HG03097 (cell line): ENCODE results near the gene PPP1R12C.
"Not testable (repeated sequence)": the region's sequence is repeated elsewhere in the genome, so short reads cannot be mapped to it uniquely, and the experiment has no call there.

Experiments used
- ATAC-seq: cut with Tn5 transposase; IDR thresholded peaks from one replicate; pipeline ENCODE4 v1.9.1; 2021; ENCODE audit not compliant: unreplicated experiment, low FRiP score

PPP1R12C gene

DNA sequence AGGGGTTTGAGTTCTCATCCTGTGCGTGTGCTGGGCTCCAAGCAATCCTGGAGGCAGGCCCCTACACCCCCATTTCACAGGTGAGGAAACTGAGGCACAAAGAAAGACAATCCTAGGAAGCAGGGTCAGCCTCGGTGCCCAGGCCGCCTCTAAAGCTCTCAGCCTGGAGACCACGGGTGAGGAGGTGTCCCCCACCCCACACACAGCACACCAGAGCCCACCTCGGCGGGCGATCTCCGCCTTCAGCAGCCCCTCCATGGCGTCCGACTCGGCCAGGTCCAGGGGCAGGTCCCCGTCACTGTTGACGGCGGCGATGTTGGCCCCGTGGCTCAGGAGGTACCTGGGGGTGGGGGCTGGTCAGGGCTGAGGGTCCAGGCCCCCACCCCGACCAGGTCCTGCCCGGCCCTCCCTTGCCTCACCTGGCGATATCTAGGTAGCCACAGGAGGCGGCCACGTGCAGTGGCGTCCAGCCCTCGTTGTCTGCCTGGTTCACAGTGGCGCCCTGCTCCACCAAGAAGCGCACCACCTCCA, 5.1 kb downstream of the PPP1R12C start:
- ATAC-seq = no peak

DNA sequence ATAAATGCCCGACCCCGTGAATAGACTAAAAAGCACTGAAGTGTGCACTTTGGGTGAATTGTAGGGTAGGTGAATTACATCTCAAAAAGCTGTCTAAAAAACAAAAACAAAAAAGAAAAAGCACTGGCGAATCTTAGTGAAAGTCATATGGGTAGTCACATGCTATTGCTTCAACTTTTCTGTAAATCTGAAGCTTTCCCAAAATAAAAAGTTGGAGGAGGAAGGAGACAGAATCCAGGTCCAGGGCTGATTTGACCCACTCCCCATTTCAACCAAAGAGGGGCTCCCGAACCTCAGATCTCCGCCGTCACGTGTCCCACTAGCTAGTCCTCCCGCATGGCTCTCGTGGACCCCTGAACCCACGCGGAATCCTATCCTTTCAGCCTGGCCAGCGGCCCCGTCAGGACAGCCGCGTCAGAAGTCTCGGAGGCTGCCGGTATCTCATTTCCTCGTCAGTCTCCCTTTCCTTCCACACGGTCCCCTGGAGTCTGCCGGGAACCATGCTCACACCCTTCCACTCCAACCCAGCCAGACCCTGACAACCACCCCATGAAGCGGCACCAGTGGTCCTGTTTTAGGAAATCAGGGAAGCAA, 6.1 kb downstream of the PPP1R12C start:
- ATAC-seq = no peak

DNA sequence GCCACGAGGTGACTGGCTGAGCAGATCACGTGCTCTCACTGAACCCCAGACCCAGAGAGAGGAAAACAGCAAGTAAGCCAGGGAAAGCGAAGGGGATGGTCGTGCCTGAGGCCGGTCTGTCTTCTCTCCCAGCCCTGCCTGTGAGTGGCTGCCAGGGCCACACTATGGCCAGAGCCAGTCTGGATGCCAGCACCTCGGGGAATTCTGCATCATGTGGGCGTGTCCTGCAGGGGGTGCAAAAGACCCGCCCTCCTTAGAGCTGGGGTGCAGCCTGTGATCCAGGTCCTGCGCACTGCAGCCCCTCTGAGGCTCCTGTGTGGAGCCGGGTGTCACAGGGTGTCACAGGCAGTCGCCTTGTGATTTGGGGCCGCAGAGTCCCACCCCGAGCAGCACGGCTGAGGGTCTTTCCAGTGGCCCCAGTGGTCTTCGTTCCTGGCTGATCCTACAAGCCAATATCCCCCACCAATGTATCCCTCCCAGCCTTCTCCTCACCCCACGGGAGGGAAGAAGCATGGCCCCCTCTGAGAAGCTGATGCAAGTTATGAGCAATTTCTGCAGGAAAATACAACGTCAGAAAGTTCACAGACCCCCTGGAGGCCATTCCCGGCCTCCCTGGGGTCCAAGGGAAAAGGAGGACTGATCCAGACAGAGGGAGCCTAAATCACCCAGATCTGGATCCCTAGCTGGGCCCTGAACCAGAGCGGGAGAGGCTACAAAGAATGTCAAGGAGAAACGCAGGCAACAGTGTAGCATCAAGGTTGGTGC, 7.7 kb downstream of the PPP1R12C start:
- no peak for ATAC-seq

DNA sequence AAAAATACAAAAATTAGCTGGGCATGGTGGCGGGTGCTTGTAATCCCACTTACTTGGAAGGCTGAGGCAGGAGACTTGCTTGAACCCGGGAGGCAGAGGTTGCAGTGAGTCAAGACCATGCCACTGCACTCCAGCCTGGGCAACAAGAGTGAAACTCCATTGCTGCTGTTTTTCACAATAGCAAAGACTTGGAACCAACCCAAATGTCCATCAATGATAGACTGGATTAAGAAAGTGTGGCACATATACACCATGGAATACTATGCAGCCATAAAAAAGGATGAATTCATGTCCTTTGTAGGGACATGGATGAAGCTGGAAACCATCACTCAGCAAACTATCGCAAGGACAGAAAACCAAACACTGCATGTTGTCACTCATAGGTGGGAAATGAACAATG, 10.2 kb downstream of the PPP1R12C start:
- not testable (repeated sequence) for ATAC-seq

DNA sequence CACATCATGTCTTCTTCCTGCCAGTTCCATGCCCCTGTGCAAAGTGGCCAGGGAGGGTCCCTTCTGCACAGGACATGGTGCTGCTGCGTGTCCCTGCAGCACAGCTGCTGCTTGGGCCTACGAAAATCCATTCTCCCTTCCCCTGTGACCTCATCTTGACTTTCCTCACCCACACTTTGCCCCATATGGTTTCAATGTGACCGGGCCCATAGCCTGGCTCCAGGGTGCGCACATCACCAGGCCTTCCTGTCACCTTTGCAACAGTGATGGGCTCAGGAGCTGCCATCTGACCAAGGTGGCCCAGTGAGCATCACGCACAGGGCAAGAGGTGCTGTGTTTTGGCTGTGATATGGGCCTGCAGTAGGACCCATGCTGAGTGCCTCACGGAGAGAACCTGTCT, 10.8 kb downstream of the PPP1R12C start:
- ATAC-seq = no peak

DNA sequence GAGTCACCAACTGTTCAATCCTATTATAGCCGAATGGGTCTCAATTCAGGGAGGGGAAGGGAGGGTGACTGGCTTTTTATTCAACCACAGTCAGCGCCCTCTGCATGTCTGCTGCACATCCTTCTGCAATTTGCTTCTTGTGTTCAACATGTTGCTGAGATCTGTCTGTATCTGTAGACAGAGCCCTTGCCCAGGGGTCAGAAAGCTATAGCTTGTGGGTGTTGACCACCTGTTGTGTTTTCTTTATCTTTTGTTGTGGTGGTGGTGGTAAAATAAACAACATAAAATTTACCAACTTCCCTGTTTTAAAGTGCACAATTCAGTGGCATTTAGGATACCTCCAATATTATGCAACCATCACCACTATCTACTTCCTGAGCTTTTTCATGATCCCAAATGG, 12.2 kb downstream of the PPP1R12C start:
- no peak for ATAC-seq

DNA sequence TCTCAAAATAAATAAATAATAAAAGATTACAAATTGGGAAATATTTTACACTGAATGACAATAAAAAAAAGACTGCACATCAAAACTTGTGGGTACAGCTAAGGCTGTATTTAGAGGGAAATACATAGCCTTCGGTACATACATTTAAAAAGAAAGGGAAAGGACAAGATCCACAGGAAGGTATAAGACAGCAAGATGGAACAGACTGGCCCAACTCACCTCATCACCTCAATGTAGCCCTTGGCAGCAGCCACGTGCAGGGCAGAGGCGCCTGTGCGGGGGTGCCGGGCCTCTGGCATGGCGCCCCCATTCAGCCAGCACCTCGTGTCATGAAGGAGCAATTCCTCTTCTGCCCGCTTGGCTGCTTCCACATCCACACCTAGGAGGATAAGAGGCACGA, 14.2 kb downstream of the PPP1R12C start:
- no peak for ATAC-seq

DNA sequence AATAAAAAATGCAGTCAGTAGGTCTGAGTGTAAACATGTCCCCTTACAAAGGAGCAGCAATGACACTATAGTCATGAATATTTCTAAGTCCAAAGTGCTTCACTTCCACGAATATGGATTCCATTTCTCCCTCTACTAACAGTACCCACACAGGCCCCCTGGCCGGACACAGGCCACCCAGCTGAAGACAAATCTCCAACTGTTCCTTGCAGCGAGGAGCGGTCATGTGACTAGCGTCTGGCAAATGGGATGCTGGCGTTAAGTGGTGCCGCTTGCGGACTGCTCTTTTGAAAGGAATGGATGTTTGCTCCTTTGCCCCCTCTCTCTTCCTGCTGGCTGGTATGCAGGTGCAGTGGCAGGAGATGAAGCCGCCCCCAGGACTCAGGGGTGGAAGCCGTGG, 16.2 kb downstream of the PPP1R12C start:
- ATAC-seq = no peak

DNA sequence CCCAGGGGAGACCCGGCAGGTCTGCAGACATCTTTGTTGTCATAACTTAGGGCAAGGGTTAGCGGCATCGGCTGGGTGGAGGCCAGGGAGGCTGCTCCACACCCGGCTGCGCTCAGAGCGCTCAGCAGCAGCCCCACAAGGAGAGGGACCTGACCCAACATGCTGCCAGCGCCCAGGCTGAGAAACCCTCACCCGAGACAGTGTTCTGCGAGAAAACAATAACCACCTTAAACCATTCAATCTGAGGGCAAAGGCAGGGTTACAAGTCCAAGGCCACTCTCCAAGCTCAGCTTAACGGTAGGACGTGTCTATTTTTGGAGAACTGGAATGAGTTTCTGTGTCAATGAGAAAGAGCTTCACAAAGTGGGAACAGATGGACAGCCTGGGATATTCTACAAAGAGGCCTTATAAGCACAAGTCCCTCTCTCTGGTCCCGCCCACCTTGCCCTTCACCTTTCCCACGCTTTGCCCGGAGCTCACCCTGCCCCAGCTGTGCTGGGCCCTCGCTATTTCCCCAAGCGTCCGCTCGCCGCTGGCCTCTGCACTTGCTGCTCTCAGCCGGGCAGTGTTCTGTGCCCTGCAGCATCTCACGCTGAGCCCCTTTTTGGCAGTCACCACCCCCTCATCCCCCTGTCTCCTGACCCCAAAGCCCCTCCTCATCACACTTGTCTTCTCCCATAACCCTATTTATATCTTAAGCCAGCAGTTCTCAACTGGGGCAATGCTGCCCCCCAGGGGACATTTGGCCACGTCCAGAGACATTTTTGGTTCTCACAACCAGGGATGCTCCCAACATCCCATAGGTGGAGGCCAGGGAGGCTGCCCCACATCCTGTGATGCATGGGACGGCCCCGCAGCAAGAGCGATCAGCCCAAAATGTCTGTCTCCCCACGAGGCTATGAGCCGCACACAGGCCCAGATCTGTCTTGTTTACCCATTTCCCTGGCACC, 17.6 kb downstream of the PPP1R12C start:
- ATAC-seq = no peak

DNA sequence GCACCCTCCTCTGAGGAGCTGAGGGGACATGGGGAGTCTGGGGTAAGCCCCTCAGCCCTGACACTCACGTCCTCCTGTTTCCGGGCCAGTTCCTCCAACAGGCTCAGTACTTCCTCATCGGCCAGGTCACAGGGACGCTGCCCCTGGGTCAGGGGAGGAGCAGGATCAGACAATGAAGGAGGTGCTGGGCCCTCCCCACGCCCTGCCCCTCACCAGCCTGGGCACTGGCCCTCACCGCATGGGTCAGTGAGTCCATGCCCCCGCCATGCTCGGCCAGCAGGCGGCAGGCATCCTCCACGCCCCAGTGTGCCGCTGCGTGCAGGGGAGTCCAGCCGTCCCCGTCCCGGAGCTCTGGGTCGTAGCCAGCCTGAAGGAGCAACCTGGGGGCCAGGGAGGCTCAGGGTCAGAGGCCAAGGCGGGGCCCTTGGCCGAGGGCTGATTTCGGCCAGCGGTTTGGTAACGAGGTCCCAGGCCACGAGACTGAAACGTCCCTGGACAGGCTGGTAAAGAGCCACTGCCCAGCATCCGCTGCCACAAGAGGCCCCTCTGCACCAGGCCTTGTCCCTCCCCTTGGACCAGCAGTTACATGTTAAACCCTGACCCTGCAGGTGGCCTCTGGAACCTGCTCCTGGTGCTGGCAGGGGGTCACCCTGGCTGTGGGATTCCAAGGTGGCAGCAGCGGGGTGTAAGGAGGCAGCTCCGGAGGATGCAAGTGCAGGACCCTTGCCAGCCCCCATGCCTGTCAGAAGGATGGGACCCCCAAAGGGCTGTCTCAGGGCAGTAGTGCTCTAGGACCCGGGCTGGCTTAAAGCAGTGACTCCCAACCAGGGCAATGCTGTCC, 18.5 kb downstream of the PPP1R12C start:
- no peak for ATAC-seq

DNA sequence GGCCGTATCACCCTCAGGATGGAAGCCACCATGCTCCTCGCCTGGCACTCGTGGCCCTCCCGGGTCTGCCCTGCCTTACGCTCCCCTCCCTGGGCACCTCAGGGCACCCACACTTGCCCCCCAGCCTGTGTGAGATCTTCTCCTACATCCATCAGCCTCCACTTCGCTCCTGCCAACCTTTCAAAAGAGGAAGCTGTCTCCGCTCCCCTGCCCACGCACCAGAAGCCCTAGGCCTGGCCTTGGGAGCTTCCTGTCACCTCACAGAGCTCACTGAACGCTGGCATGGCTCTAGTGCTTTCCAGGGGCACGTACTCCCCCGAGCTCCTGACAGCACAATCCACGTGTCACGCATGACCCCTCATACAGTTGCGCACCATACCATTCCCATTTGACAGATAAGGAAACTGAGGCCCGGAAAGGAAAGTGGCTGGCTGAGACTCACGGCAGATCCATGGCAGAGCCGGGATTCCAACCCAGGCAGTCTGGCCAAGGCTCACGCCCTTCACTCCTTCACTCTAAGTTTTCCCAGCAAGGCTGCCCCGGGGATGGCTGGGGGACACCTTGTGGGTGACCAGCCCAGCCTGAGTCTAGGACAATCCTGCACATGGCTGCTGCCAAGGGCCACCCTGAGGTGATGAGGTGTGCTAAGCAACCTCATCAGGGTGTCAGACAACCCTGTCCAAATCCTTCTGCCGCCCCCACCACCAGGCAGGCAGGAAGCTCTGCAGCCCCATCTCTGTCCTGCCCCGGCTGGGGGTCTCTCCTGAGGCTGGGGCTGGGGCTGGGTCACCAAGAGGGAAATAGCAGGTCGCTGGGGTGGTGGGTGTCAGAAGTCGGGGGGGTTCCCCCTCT, 19.3 kb downstream of the PPP1R12C start:
- ATAC-seq = no peak

DNA sequence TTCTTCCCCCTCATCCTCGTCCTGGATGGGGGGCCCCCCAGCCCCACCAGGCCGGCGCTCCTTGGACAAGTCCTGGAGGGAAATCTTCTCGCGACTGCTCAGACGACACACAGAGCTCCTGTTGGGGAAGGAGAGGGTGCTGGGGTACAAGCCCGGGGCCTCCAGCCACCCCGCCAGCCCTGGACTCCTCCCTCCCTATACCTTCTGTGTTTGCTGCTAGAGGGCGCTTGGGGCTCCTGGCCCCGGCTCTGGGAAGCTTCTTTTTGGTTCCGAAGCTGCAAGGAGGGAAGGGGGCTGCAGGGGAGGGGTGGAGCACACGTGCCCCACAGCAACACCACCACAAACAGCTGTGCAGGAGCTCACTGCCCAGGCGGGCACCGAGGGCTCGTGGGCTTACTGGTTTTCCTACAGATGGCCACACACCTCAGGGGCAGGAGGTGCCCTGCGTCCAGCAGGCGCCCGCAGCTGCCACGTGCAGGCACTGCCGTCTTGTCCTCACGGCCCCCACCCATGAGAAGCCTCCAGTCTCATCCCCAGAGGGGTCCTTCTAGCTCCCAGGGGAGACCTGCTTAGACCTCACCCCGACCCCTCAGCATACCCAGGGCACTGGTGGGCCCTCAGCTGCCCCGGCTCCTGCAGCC, 21.3 kb downstream of the PPP1R12C start:
- ATAC-seq = no peak

DNA sequence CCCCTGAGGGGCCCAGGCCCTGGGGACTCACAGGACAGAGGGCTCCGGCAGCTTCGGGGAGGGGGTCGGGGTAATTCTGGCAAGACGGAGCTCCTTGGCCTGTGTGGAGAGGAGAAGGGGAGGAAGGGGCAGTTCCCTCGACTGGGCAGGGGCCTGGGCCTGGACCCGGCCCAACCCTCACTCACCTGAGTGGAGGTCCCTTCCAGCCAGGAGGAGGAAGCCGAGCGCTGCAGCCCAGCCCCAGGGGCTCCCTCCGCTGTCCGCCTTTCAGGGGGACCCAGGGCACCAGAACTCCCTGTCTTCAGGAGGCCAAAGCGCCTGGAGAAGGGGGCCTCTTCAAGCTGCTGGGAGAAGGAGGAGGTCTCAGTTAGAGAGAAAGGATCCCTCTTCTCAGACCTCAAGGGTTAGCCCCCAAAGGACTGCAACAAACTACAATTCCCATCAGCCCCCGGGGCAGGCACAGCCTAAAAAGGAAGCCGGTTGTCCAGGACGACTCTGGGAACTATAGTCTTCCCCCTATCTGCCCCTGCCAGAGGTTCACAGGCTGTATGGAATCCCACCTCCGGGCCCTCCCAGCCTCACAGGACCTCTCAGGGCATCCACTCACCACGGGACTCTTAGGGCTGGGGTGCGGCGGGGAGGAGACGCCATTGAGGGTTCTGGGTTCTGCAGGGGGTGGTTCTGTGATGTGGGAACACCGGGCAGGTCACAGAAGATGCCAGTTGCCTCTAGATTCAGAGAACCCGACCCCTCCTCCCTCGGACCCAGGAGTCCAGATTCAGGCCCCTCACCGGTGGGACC, 22.0 kb downstream of the PPP1R12C start:
- no peak for ATAC-seq

DNA sequence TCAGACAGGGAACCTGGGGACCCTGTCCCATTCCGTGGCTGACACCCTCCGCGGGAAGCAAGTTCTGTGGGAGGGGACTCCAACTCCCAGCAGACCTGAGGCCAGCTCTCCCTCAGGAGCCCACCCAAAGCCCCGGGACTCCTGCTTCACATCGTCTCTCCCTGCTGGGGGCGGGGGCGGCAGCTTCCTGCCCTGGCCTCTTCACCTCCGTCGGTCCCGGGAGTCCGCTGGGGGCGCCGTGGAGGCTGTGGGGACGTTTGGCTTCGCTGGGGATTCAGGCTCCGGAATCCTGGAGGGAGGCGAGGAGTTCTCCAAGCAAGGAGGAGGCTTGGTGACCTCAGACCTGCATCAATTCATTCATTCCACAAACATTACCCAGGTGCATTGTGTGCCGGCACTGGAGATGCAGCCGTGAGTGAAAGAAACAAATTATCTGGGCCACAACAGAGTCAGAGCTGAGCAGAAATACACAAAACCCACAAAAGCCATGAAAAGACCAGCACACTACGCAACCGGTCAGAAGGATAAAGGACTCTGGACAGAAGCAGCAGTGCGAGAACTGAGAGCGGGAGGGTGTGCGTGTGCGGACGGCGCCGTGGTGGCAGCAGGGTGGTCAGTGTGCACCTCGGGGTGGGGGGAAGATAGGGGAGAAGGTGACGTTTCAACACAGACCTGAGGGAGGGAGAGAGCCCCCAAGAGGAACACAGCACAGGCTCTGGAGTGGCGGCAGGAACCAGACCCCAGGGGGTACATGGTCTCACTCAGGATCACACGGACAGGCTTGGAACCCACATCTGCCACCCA, 22.8 kb downstream of the PPP1R12C start:
- no peak for ATAC-seq

DNA sequence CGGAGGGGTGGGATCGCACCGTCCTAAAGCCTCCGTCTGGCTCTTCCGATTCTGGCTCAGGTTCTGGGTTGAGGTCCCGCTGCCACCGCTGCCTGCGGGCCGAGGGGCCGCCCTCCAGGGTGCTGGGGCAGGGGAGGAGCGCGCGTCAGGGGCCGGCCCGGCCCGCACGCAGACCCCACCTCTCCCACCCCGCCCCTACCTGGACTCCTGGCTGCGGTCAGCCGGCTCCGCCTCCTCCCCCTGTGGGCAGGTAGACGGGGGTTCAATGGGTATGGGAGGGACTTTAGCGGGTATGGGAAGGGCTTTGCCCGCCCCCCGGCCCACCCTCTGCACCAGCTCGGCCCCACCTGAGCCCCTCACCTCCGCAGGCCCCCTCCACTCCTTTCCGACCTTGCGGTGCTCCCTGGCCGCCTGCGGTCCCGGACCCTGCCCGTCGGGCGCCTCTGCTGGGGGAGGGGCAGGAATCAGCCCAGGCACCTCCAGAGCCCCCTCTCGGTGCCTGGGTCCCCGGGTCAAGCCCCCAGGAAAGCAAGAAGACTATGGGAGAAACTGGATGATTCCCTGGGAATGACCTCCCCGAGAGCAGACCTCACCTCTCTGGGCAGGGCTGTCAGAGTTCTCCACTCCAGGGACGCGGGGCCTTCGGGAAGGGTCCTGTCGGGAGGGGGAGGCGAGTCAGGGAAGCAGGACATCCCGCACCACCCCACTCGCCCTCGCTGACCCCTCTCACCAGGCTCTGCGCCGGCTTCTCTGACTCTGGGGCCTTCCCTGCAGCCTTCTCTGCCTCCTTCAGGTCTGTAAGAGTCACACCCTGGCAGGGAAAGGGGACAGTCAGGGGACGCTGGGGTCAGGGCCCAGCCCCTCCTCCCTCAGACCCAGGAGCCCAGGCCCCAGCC, 24.8 kb downstream of the PPP1R12C start:
- ATAC-seq = no peak

DNA sequence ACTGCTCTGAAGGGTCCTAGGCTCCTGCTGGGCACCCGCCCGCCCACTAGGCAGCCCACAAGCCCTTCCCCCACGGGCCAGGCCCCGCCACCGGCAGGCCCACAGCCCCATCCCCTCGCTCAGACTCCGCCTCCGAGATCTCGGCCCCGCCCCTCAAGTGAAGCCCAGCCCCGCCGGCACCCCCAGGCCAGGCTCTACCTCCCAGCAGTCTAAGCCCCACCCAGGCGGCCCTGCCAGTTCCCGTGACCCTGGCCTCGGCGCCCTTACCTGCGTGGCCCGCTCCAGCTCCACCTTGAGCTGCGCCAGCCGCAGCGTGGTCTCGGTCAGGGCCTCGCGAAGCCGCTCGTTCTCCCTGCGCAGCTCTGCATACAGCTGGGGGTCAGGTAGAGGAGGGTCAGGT, 25.5 kb downstream of the PPP1R12C start:
- no peak for ATAC-seq
